Measurements from ENCODE around the gene MRM3.
"Not testable (repeated sequence)": the region's sequence is repeated elsewhere in the genome, so short reads cannot be mapped to it uniquely, and the experiment has no call there.

The MRM3 gene

GRCh38 chr17:755319-755961 is 26.7 kb upstream of the MRM3 start:
- DNase-seq (ENCODE audit: low read depth): not testable (repeated sequence)

- DNase-seq (ENCODE audit: low read depth): not testable (repeated sequence)
These were observed 26.1 kb upstream of the MRM3 start for GRCh38 chr17:756010-756567.

DNA sequence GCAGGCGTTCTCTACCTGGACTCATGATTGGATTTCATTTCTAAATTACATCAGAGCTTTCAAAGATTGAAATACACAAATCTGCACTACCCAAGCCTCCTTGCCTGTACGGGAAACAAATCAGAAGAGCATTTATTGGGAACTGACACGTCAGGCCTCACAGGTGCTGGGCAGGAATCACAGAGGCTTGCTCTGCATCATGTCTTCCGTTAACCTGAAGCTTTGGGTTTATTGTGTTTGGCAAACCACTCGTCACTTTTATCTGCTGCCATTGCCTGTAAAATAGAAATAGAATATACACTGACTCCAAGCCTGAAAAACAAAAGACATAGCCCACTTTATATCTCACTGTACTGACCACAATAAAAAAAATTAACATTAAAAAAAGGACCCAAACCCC is 22.2 kb upstream of the MRM3 start:
- no peak for DNase-seq (ENCODE audit: low read depth)

DNA sequence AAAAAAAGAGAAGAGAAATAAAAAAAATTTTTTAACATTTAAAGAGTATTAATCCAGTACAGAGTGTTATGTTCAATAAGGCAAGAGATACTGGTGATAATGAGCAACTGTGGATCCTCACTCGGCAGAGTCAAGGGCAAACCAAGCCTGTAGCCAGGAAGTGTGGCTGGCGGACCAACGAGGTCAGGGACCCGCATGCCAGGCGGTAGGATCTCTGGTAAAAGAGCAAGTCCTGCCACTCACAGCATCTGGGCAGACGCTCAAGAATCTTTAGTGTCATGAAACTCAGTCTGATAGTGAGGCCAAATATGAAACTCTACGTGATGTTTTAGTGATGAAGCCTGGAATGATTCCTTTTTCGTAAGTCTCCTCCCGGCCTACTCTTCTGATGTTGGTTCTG is 21.8 kb upstream of the MRM3 start:
- no peak for DNase-seq (ENCODE audit: low read depth)

GRCh38 chr17:767076-767475 is 15.1 kb upstream of the MRM3 start:
- DNase-seq (ENCODE audit: low read depth): no peak

GRCh38 chr17:773016-773415 is 9.1 kb upstream of the MRM3 start:
- no peak for DNase-seq (ENCODE audit: low read depth)

DNA sequence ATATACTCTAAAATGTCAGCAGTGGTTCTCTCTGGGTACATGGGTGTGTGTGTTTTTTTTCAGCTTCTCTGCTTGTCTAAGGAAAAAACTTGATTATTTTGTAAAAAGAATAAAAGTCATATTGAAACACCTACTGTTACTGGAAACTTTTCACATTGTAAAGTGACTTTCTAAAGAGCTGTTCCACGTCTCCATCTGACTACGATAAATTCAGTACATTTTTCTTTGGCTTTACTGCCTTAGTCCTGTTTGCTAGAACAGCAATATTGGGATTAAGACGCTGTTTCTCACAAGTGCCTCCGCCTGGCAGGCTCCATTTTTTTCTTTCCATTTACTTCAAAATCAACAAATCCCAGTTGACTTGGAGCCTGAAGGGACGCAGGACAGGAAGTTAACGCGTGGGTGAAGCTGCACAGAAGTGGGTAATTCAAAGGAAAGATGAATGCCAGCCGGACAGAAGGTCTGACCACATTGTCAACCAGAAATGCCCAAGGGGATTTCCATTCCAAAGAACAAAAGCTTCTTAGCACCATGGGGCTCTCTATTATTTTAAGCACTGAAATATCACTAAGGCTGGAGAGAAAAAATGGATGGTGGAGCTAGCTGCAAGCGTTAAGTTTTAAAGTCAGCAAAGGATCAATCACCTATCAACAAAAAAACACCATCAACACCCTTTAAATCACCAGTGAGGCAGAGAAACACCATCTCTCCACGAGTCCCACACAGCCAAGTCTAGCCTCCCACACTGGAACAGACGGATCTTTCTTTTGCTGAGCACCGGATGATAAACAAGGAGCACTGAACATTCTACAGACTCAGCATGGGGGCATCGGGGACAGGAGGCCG is 8.5 kb upstream of the MRM3 start:
- DNase-seq (ENCODE audit: low read depth): no peak

GRCh38 chr17:774313-774584 is 7.9 kb upstream of the MRM3 start:
- DNase-seq (ENCODE audit: low read depth): no peak

GRCh38 chr17:778096-778495 is 4.1 kb upstream of the MRM3 start:
- DNase-seq (ENCODE audit: low read depth): no peak

GRCh38 chr17:784143-784542 is 2.0 kb downstream of the MRM3 start:
- no peak for DNase-seq (ENCODE audit: low read depth)

GRCh38 chr17:785901-786300 is 3.7 kb downstream of the MRM3 start:
- DNase-seq (ENCODE audit: low read depth): not testable (repeated sequence)

- DNase-seq (ENCODE audit: low read depth): no peak
These were observed 5.6 kb downstream of the MRM3 start for GRCh38 chr17:787641-788221.

- no peak for DNase-seq (ENCODE audit: low read depth)
These were observed 6.4 kb downstream of the MRM3 start for GRCh38 chr17:788551-788950.

GRCh38 chr17:789160-789840 is 7.1 kb downstream of the MRM3 start:
- no peak for DNase-seq (ENCODE audit: low read depth)

DNA sequence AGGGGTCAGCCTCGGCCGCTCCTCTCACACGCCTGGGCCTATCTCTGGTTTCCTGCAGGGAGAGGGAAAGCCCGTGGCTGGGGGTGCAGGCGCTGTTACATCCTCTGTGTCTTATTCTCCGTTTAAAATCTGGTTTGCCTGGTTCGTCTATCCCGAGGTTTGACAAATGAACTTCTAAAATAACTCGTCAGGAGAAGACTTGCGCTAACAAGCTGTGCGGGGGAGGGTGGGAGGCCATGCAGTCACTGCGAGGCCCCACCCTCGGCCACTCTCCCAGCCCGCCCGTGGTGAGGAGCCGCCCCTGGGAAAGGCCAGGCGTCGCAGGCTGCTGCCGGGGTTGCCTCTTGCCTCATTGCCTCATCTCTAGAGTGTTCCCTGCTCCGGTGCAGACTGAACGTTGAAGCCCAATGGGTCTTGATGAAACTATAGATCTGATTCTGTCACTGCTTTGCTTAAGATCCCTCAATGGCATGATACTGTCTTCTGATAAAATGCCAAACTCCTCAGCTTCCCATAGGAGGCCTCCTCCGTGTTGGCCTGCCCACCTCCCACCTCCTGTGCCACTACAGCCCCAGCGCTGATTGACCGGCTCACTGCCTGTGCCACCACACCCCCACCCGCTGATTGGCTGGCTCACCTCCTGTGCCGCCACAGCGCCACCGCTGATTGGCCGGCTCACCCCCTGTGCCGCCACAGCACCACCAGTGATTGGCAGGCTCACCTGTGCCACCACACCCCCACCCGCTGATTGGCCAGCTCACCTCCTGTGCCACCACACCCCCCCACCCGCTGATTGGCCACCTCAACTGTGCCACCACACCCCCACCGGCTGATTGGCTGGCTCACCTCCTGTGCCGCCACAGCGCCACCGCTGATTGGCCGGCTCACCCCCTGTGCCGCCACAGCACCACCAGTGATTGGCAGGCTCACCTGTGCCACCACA is 8.0 kb downstream of the MRM3 start:
- DNase-seq (ENCODE audit: low read depth): peak; percentile 56

DNA sequence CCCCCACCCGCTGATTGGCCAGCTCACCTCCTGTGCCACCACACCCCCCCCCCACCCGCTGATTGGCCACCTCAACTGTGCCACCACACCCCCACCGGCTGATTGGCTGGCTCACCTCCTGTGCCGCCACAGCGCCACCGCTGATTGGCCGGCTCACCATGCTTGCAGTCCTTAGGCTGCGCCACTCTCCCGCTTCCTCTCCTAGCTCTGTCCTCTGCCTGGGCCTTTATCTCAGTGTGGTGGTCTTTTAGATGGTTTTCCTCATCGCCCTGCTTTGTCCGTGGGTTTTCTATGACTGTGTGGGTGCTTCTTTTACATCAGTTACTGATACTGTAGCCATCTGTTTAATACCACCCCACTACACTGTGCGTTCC is 8.7 kb downstream of the MRM3 start:
- peak; percentile 16 for DNase-seq (ENCODE audit: low read depth)

DNA sequence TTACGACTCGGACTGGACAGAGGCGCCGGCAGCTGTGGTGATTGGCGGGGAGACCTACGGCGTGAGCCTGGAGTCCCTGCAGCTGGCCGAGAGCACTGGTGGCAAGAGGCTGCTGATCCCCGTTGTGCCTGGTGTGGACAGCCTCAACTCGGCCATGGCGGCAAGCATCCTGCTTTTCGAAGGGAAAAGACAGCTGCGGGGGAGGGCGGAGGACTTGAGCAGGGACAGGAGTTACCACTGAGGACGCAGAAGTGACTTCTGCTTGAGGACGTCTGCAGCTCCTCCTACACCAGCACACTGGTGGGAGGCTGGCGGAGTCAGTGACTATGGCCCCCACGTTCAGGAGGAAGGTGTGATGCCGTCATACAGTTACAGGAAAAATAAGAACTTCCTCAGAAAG is 9.7 kb downstream of the MRM3 start:
- no peak for DNase-seq (ENCODE audit: low read depth)

GRCh38 chr17:792277-792676 is 10.1 kb downstream of the MRM3 start:
- no peak for DNase-seq (ENCODE audit: low read depth)

DNA sequence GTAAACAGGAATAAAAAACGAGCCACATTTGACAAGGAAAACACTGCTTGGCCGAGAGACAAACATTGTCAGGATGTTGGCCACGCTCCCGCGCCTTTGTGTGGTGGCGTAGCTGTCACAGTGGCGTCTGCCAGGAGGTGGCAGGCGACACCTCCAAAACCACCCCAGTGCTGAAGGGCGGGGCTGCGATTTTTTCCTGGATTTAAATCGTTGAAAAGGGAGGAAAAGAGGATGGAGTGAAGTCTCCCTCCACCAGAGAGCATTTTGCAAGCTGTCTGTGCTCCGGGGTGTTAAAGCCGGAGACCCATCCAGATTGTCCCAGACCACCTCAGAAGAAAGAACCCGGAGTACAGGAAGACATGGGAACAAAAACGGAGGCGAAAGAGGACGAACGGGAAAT is 12.7 kb downstream of the MRM3 start:
- peak; percentile 70 for DNase-seq (ENCODE audit: low read depth)

GRCh38 chr17:795276-795675 is 13.1 kb downstream of the MRM3 start:
- no peak for DNase-seq (ENCODE audit: low read depth)

GRCh38 chr17:795721-796120 is 13.6 kb downstream of the MRM3 start:
- DNase-seq (ENCODE audit: low read depth): no peak

GRCh38 chr17:796609-797008 is 14.5 kb downstream of the MRM3 start:
- DNase-seq (ENCODE audit: low read depth): no peak

Measured in iris pigment epithelial cell (primary cell).